ENCODE data around the gene USH1G. TPM values are rescaled to one million over a fixed set of nuclear protein-coding genes. Genes with fewer than 3 reads are reported as not detected.

The USH1G gene
- total and polyA plus RNA-seq, 2 of the 13 experiments (the other 11 are each of a cell fraction or from before 2014, with no cell fraction given): 0.04 TPM; not detected in 1

GRCh38 chr17:74960570-74961342 is 37.7 kb upstream of the USH1G start:
- peak; percentile 67 for ATAC-seq
- DNase-seq (ENCODE audit: low spot score): peak; percentile 83
- in situ Hi-C loops (cut with HindIII; ENCODE audit: extremely low pct_ligation_motif_present, low pct_unique_long_range_greater_than_20kb): loop anchor here (5.0 to 10.0 kb wide), 2 partner anchors 47 to 454 kb away; no protein-coding TSS in a partner anchor
- FAIRE-seq: peak; percentile 98
- Histone ChIP-seq H3K36me3 (replicated peaks in 1 of 2; ENCODE audit: control insufficient read depth in 1 of 2, insufficient read depth in 2 of 2, low read length in 2 of 2) (no peaks in the 10 kb centered on the region), H4K20me1 (ENCODE audit: insufficient read depth, low read length) (no peaks in the 10 kb centered on the region), H3K27ac (ENCODE audit: extremely low read length, insufficient read depth, low read length) (no peak overlapping the region), H3K9me3 (ENCODE audit: low read length) (no peaks in the 10 kb centered on the region), H3K4me3 (replicated peaks in 1 of 3; ENCODE audit: insufficient read depth in 1 of 3, low read depth in 2 of 3, low read length in 3 of 3) (no peak overlapping the region; a peak in 1 of 6 replicates), H3K4me1 (ENCODE audit: insufficient read depth, low read length) (peaks cover 6% of the 10 kb centered on the region; the same call in 1 of the 2 replicates), H2AFZ (ENCODE audit: low read length) (no peak overlapping the region), H3K9ac (ENCODE audit: insufficient read depth, low read depth, low read length) (no peak overlapping the region), H3K4me2 (ENCODE audit: low read depth, low read length) (peak overlapping the region; percentile 52), H3K79me2 (ENCODE audit: insufficient read depth, low read length) (no peaks in the 10 kb centered on the region), H3K27me3 (ENCODE audit: control insufficient read depth in 1 of 2, insufficient read depth in 2 of 2, low read length in 2 of 2) (no peaks in the 10 kb centered on the region; a peak in 2 of 5 replicates)
- BruUV-seq (replicated peaks): no TSS peak
- POLR2A ChIA-PET: interaction anchor here (0.6 to 5.2 kb wide), 14 partner anchors 10 to 170 kb away, joined by 3 to 94 read pairs (median 8); partner anchors contain the start of genes ARMC7, CDR2L, FDXR and HID1
- CTCF ChIA-PET (ENCODE audit: low intra/inter-chr PET ratio, low total read pairs): interaction anchor here (0.7 to 2.6 kb wide), 10 partner anchors 31 to 169 kb away, joined by 3 to 44 read pairs (median 4); partner anchors contain the start of genes MRPL58, OTOP2 and USH1G
- 23% methylated on average over 19 of the region's 19 CpGs for WGBS (ENCODE audit: low lambda C conversion rate)
- intact Hi-C loops (cut with micrococcal nuclease; ENCODE audit: unreplicated experiment): loop anchor here (1.0 to 5.0 kb wide), 4 partner anchors 22 to 168 kb away; no protein-coding TSS in a partner anchor
- peak; percentile 81 for TF ChIP-seq ZNF883 (CRISPR knock-in tag; IDR thresholded peaks at IDR 0.05; ENCODE audit: not compliant biosample characterization)
- no peak for TF ChIP-seq ZNF362 (CRISPR knock-in tag; IDR thresholded peaks at IDR 0.05; ENCODE audit: borderline replicate concordance)
- peak; percentile 73; the same call in 1 of the 2 replicates for TF ChIP-seq ZSCAN21 (CRISPR knock-in tag; IDR thresholded peaks at IDR 0.05; ENCODE audit: borderline replicate concordance)
- no peak for TF ChIP-seq SUZ12 (IDR thresholded peaks at IDR 0.05; ENCODE audit: low read depth, low read length)
- peak; percentile 98 for TF ChIP-seq ZFP1 (CRISPR knock-in tag; IDR thresholded peaks at IDR 0.05)
- no peak for TF ChIP-seq HMGA1 (CRISPR knock-in tag; conservative IDR thresholded peaks at IDR 0.05)
- TF ChIP-seq MNT (IDR thresholded peaks at IDR 0.05): peak; percentile 100
- TF ChIP-seq ZNF816 (CRISPR knock-in tag; IDR thresholded peaks at IDR 0.05; ENCODE audit: borderline replicate concordance): no peak
- peak; percentile 61; the same call in 1 of the 2 replicates for TF ChIP-seq SMAD3 (CRISPR knock-in tag; IDR thresholded peaks at IDR 0.05)
- TF ChIP-seq NFIC (IDR thresholded peaks at IDR 0.05; ENCODE audit: low read length): no peak
- no peak for TF ChIP-seq ZNF790 (CRISPR knock-in tag; IDR thresholded peaks at IDR 0.05; ENCODE audit: borderline replicate concordance)
- TF ChIP-seq ZBTB20 (CRISPR knock-in tag; IDR thresholded peaks at IDR 0.05; ENCODE audit: borderline replicate concordance, low read depth): peak; percentile 54; the same call in 1 of the 2 replicates
- TF ChIP-seq ZNF331 (CRISPR knock-in tag; IDR thresholded peaks at IDR 0.05): peak; percentile 83
- TF ChIP-seq SIX4 (CRISPR knock-in tag; IDR thresholded peaks at IDR 0.05): no peak
- peak; percentile 74 for TF ChIP-seq SP4 (CRISPR knock-in tag; IDR thresholded peaks at IDR 0.05)
- no peak; the same call in 1 of the 2 replicates for TF ChIP-seq SATB2 (CRISPR knock-in tag; IDR thresholded peaks at IDR 0.05)
- no peak for TF ChIP-seq SIN3B (IDR thresholded peaks at IDR 0.05; ENCODE audit: low read length)
- no peak for TF ChIP-seq SP1 (IDR thresholded peaks at IDR 0.05)
- TF ChIP-seq SP1 (CRISPR knock-in tag; IDR thresholded peaks at IDR 0.05): peak; percentile 71; the same call in 1 of the 2 replicates

All from HepG2 (cell line).